K562 (cell line): ENCODE data around the gene PXN.

Experiments
- BRD4 ChIP-seq: fragments of 200-600 bp; sonication (generic); IDR thresholded peaks from 2 replicates; pipeline ENCODE4 v1.6.1; 2017; ENCODE audit warnings: inconsistent platforms
- EZH2 ChIP-seq: IDR thresholded peaks from 2 replicates; pipeline ENCODE4 v1.6.1; 2012; ENCODE audit warnings: low read depth, mild to moderate bottlenecking, inconsistent platforms, low read length, borderline replicate concordance
- GABPA ChIP-seq: fragments of 200-800 bp; sonication (Bioruptor generic); conservative IDR thresholded peaks from 2 replicates; pipeline ENCODE4 v1.6.1; 2016; ENCODE audit warnings: low read depth, missing genetic modification characterization, missing compliant biosample characterization
- MLLT1 ChIP-seq, 2 experiments: fragments of 450-650 bp; IDR thresholded peaks; 2 replicates each; pipeline ENCODE4 v1.6.1; 2016
- MYC ChIP-seq, 2 experiments: fragments of 250-450 bp in 1 of 2; sonication (Bioruptor Pico) in 1 of 2; IDR thresholded peaks; 2 replicates each; pipeline versions ENCODE4 v1.5.1 to v1.6.1; 2012 to 2021; ENCODE audit warnings: low read depth in 2 of 2, borderline replicate concordance in 1 of 2, improper control_type of control experiment in 1 of 2, low read length in 1 of 2, mild to moderate bottlenecking in 1 of 2, moderate library complexity in 1 of 2
- PBX2 ChIP-seq, 2 experiments: IDR thresholded peaks in 1 of 2; conservative IDR thresholded peaks in 1 of 2; 2 replicates each; pipeline ENCODE4 v1.6.1; 2016; ENCODE audit warnings: low read depth in 2 of 2, mild to moderate bottlenecking in 1 of 2, missing compliant biosample characterization in 1 of 2, missing genetic modification characterization in 1 of 2, moderate library complexity in 1 of 2
- POLR2A ChIP-seq: fragments of 450-650 bp; conservative IDR thresholded peaks from 2 replicates; pipeline ENCODE4 v1.6.1; 2016
- POLR2H ChIP-seq: IDR thresholded peaks from 2 replicates; pipeline ENCODE4 v1.6.1; 2016; ENCODE audit warnings: missing genetic modification characterization, low read depth, mild to moderate bottlenecking, control low read depth, missing compliant biosample characterization, moderate library complexity
- RBM34 ChIP-seq: fragments of 200-400 bp; formaldehyde crosslinking; IDR thresholded peaks from 2 replicates; pipeline ENCODE4 v1.6.1; 2018; ENCODE audit warnings: low read length, borderline replicate concordance; ENCODE audit not compliant: insufficient read depth
- TAF1 ChIP-seq: IDR thresholded peaks from 2 replicates; pipeline ENCODE4 v1.6.1; 2011; ENCODE audit warnings: mild to moderate bottlenecking, low read length, moderate library complexity; ENCODE audit not compliant: insufficient read depth, control insufficient read depth, severe bottlenecking; ENCODE audit errors: extremely low read depth
- ZNF232 ChIP-seq: sonication (generic); formaldehyde crosslinking; IDR thresholded peaks from 2 replicates; pipeline ENCODE4 v1.8.0; 2022; ENCODE audit warnings: mild to moderate bottlenecking, missing genetic modification reagents
- ZNF449 ChIP-seq: fragments of 250-450 bp; sonication (Bioruptor Pico); IDR thresholded peaks from 2 replicates; pipeline ENCODE4 v1.8.0; 2022; ENCODE audit warnings: moderate library complexity, mild to moderate bottlenecking, inconsistent platforms

- TF ChIP-seq POLR2H (tag) (no peak), PBX2 (CRISPR knock-in tag; IDR thresholded peaks at IDR 0.05; ENCODE audit: low read depth) (no peak), PBX2 (tag; conservative IDR thresholded peaks at IDR 0.05; ENCODE audit: low read depth) (no peak), MLLT1 (IDR thresholded peaks at IDR 0.05) (no peak), BRD4 (no peak), ZNF449 (no peak), RBM34 (no peak), TAF1 (no peak), EZH2 (no peak), GABPA (no peak), MYC (IDR thresholded peaks at IDR 0.05; ENCODE audit: low read depth, low read length) (no peak), MYC (CRISPR knock-in tag; IDR thresholded peaks at IDR 0.05; ENCODE audit: borderline replicate concordance, low read depth) (no peak), ZNF232 (CRISPR knock-in tag) (no peak), POLR2A (no peak)
These were observed 2.4 kb downstream of the PXN start for GRCh38 chr12:120262852-120263747.
